GM12878 (cell line): ENCODE results near the gene PTPRN2. TPM values are rescaled to one million over a fixed set of nuclear protein-coding genes. Genes with fewer than 3 reads are reported as not detected.

Experiments
- ATAC-seq: fragments of 200-7000 bp; cut with Tn5 transposase; 3 replicates; pipeline ENCODE4 v1.9.1; 2020; ENCODE audit warnings: mild to moderate bottlenecking, moderate library complexity
- BruUV-seq: library from RNA; stranded (reverse); fragments of 400-500 nt; replicated peaks from 2 replicates; lab custom pipeline; 2021; lab: Mats Ljungman, UMichigan
- CTCF ChIA-PET: fragments of 300-600 bp; sonication (Branson Sonifier 250); formaldehyde crosslinking; extraction: SDS; loops from one replicate; lab custom pipeline; 2021; ENCODE audit warnings: inconsistent platforms; lab: Yijun Ruan, JAX
- POLR2A ChIA-PET: fragments of 350-600 bp; formaldehyde crosslinking; extraction: SDS; loops from one replicate; lab custom pipeline; 2021; ENCODE audit warnings: inconsistent platforms; lab: Charles Lee
- RAD21 ChIA-PET: fragments of 300-600 bp; sonication (Branson Sonifier 250); formaldehyde crosslinking; loops from one replicate; lab custom pipeline; 2023; ENCODE audit warnings: antibody characterized with exemption; ENCODE audit not compliant: unreplicated experiment; lab: Charles Lee
- SMC1A ChIA-PET: fragments of 300-600 bp; sonication (Branson Sonifier 250); formaldehyde crosslinking; loops from one replicate; lab custom pipeline; 2023; ENCODE audit not compliant: unreplicated experiment, uncharacterized antibody; lab: Charles Lee
- DNase-seq: peaks from one replicate; pipeline ENCODE4 v3.0.0-alpha.2; 2011; ENCODE audit warnings: low read depth, low spot score
- FAIRE-seq: peaks from 3 replicates; lab custom pipeline; 2011; peaks lifted over from hg19 to GRCh38; lab: Jason Lieb, UNC
- H2AFZ ChIP-seq: 2 replicates; pipeline ENCODE4 v1.6.0; 2011; ENCODE audit warnings: low read depth, low read length, control low read depth; ENCODE audit not compliant: control insufficient read depth
- H3K27ac ChIP-seq: 2 replicates; pipeline ENCODE4 v1.5.1; 2011; ENCODE audit warnings: control low read depth; ENCODE audit not compliant: control insufficient read depth, insufficient read depth
- H3K27me3 ChIP-seq, 2 experiments: replicated peaks in 1 of 2; 2 replicates each; pipeline versions ENCODE4 v1.6.0 to v1.6.1; 2011; ENCODE audit warnings: low read length in 1 of 2; ENCODE audit not compliant: control insufficient read depth in 2 of 2, insufficient read depth in 2 of 2
- H3K36me3 ChIP-seq, 2 experiments: 2 replicates each; pipeline ENCODE4 v1.5.1; 2011; ENCODE audit warnings: low read length in 1 of 2; ENCODE audit not compliant: control insufficient read depth in 2 of 2, insufficient read depth in 2 of 2
- H3K4me1 ChIP-seq: 2 replicates; pipeline ENCODE4 v1.6.1; 2011; ENCODE audit warnings: mild to moderate bottlenecking, low read length, moderate library complexity, mixed read lengths; ENCODE audit not compliant: control insufficient read depth, insufficient read depth
- H3K4me2 ChIP-seq: 2 replicates; pipeline ENCODE4 v1.6.0; 2011; ENCODE audit warnings: control low read depth; ENCODE audit not compliant: control insufficient read depth, insufficient read depth
- H3K4me3 ChIP-seq: fragments of 200-600 bp; sonication (generic); 2 replicates; pipeline ENCODE4 v1.5.1; 2016
- H3K79me2 ChIP-seq: 2 replicates; pipeline ENCODE4 v1.6.0; 2011; ENCODE audit warnings: low read length; ENCODE audit not compliant: control insufficient read depth, insufficient read depth
- H3K9ac ChIP-seq: 2 replicates; pipeline ENCODE4 v1.8.0; 2011; ENCODE audit warnings: low read length, control low read depth, mixed read lengths; ENCODE audit not compliant: control insufficient read depth, insufficient read depth
- H3K9me3 ChIP-seq: replicated peaks from 3 replicates; pipeline ENCODE4 v1.5.1; 2011; ENCODE audit warnings: mild to moderate bottlenecking, low read length; ENCODE audit not compliant: control insufficient read depth, insufficient read depth
- H4K20me1 ChIP-seq: 2 replicates; pipeline ENCODE4 v1.6.0; 2011; ENCODE audit not compliant: control insufficient read depth, insufficient read depth
- HDAC2 ChIP-seq: fragments of 200-600 bp; sonication (generic); IDR thresholded peaks from 2 replicates; pipeline ENCODE4 v1.6.1; 2017
- NFIC ChIP-seq: IDR thresholded peaks from 2 replicates; pipeline ENCODE4 v1.6.1; 2012; ENCODE audit warnings: low read depth, mild to moderate bottlenecking, inconsistent platforms, low read length, moderate library complexity
- NR2C1 ChIP-seq: fragments of 450-650 bp; IDR thresholded peaks from 2 replicates; pipeline ENCODE4 v1.6.1; 2017; ENCODE audit warnings: antibody characterized with exemption, mild to moderate bottlenecking, moderate library complexity
- NR2C2 ChIP-seq: IDR thresholded peaks from 2 replicates; pipeline ENCODE4 v1.6.1; 2011; ENCODE audit warnings: borderline replicate concordance, low read depth; ENCODE audit not compliant: control insufficient read depth, insufficient read length
- PAX5 ChIP-seq: IDR thresholded peaks from 2 replicates; pipeline ENCODE4 v1.6.1; 2011; ENCODE audit warnings: low read depth, low read length, borderline replicate concordance
- POLR2A ChIP-seq: IDR thresholded peaks from 2 replicates; pipeline ENCODE4 v1.6.1; 2011; ENCODE audit warnings: low read depth, mild to moderate bottlenecking, low read length
- RELB ChIP-seq: fragments of 450-650 bp; IDR thresholded peaks from 2 replicates; pipeline ENCODE4 v1.6.1; 2017; ENCODE audit warnings: low read depth, mild to moderate bottlenecking, moderate library complexity
- SUZ12 ChIP-seq: fragments of 200-600 bp; sonication (generic); IDR thresholded peaks from one replicate; pipeline ENCODE4 v1.6.1; 2018; ENCODE audit warnings: antibody characterized with exemption, mild to moderate bottlenecking; ENCODE audit not compliant: unreplicated experiment
- ZNF384 ChIP-seq: IDR thresholded peaks from 2 replicates; pipeline ENCODE4 v1.6.1; 2012; ENCODE audit warnings: low read depth, mild to moderate bottlenecking, low read length, improper control_type of control experiment, borderline replicate concordance
- WGBS: methylation state at CpG from one replicate; pipeline ENCODE4 v1.1.6; 2016; ENCODE audit warnings: low lambda C conversion rate; ENCODE audit not compliant: insufficient replicate concordance, insufficient coverage; ENCODE audit errors: missing lambda C conversion rate; 5-methylcytosine and 5-hydroxymethylcytosine counted together
- in situ Hi-C: fragments of 300-500 bp; cut with MboI; formaldehyde crosslinking; loops from 9 replicates; pipeline ENCODE4 v1.14.3; 2018; ENCODE audit warnings: mixed read lengths
- intact Hi-C: fragments of 100-400 bp; cut with micrococcal nuclease; formaldehyde crosslinking; loops from one replicate; pipeline ENCODE4 v1.14.2; 2022; ENCODE audit not compliant: unreplicated experiment
- polyA plus RNA-seq, 11 experiments: library from polyadenylated mRNA; depleted of rRNA in 4 of 11; unstranded in 6 of 11; stranded (reverse) in 5 of 11; fragments of >200 nt; fragmentation: Nextera tagmentation in 4 of 11; fragmentation: Illumina TruSeq in 1 of 11; extraction: Ambion mirVana in 4 of 11; extraction: Trizol in 1 of 11; gene quantifications; 1 replicate in 1 of 11; 2 replicates in 10 of 11; pipeline versions ENCODE4 v1.2.1 to v1.2.3, GENCODE V29; 2011 to 2016; ENCODE audit warnings: inconsistent platforms in 2 of 11, missing spikeins in 2 of 11, low read depth in 1 of 11
- total RNA-seq, 4 experiments: library from RNA; depleted of rRNA in 3 of 4; stranded (reverse); fragments of >200 nt in 3 of 4; fragmentation: Illumina TruSeq in 1 of 4; extraction: Trizol in 1 of 4; gene quantifications; 2 replicates each; pipeline versions ENCODE4 v1.2.1 to v1.2.3, GENCODE V29; 2013 to 2021
- TF ChIP-seq, protein P1 (sequence below): fragments of 450-650 bp; IDR thresholded peaks from 2 replicates; pipeline ENCODE4 v1.6.1; 2018; ENCODE audit warnings: borderline replicate concordance, mild to moderate bottlenecking; ENCODE audit not compliant: partially characterized antibody

PTPRN2 gene
- total and polyA plus RNA-seq, 10 of the 15 experiments (the other 5 are each of a cell fraction or from before 2014, with no cell fraction given) = 5.4 TPM; not detected in 9

DNA sequence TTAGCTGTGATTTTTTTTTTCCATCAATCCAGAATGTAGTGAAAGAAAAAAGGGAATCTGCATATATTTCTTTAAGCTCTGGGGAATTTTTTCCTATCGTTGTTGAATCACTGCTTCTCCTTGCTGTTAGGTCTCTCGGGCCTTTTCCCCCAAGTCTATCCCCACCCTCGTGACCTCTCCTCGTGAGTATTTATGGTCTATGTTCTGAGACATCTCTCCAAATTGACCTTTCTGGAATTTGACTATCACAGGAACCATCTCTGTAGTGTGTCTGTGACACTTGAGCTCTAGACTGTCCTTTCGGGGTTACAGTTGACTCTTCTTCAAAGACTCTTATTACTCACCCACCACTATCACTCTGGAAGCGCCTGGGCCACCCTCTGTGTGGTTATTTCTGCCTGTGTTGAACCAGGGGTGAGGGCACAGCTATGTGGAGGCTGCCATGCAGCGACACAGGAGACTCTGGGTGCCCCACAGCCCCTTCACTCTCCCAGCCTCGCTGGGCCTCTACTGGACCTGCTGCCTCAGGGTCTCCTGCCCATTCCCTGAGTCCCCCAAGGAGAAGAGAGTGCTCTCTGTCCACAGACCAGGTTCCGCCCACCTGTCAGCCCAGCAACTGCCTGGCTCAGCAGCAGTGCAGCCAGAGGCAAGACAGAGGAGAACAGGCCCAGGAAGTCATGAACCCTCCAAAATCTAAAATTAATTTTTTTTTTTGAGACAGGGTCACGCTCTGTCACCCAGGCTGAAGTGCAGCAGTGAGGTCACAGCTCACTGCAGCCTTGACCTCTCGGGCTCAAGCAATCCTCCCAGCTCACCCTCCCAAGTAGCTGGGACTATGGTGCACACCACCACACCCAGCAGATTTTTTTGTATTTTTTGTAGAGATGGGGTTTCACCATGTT is 45.7 kb upstream of the PTPRN2 start:
- H3K9ac ChIP-seq = peak overlapping the region; percentile 20; the same call in 1 of the 2 replicates
- H3K9me3 ChIP-seq = no peaks in the 10 kb centered on the region
- peak; percentile 76 for ATAC-seq
- no TSS peak for BruUV-seq
- ChIA-PET SMC1A (interaction anchor here (1.1 kb wide), 1 partner anchor 20 kb away, joined by 3 read pairs; no protein-coding TSS in a partner anchor), POLR2A (no interaction called here), CTCF (interaction anchor here (1.4 kb wide), 1 partner anchor 14 kb away, joined by 4 read pairs; no protein-coding TSS in a partner anchor), RAD21 (no interaction called here)
- no peak for FAIRE-seq
- TF ChIP-seq ZNF384 (no peak), POLR2A (peak; percentile 43; the same call in 1 of the 2 replicates), PAX5 (peak; percentile 74; the same call in 1 of the 2 replicates)
- DNase-seq = peak; percentile 11
- intact Hi-C loops = no loop called here
- peaks cover 7 to 13% of the 10 kb centered on the region in 2 experiments for H3K36me3 ChIP-seq
- H2AFZ ChIP-seq = peak overlapping the region; percentile 29; the same call in 1 of the 2 replicates
- H3K4me2 ChIP-seq = peak overlapping the region; percentile 42; the same call in 1 of the 2 replicates
- H3K27me3 ChIP-seq = no peaks in the 10 kb centered on the region
- H3K4me1 ChIP-seq = peaks cover 8% of the 10 kb centered on the region; the same call in 1 of the 2 replicates
- WGBS = 6% methylated on average over 11 of the region's 11 CpGs
- no peaks in the 10 kb centered on the region for H3K79me2 ChIP-seq
- no peaks in the 10 kb centered on the region for H4K20me1 ChIP-seq
- H3K4me3 ChIP-seq = no peak overlapping the region
- in situ Hi-C loops = no loop called here
- H3K27ac ChIP-seq = peak overlapping the region; percentile 63

- CTCF ChIA-PET = no interaction called here
- BruUV-seq = no TSS peak
- intact Hi-C loops (no loop called here), in situ Hi-C loops (no loop called here)
- Histone ChIP-seq H2AFZ (no peak overlapping the region), H3K79me2 (no peaks in the 10 kb centered on the region), H3K4me3 (no peak overlapping the region), H3K27ac (no peak overlapping the region), H4K20me1 (no peaks in the 10 kb centered on the region), H3K36me3 (peaks cover 2 to 13% of the 10 kb centered on the region in 2 experiments), H3K4me1 (peaks cover 8% of the 10 kb centered on the region; the same call in 1 of the 2 replicates), H3K9ac (no peak overlapping the region), H3K27me3 (no peaks in the 10 kb centered on the region), H3K9me3 (no peaks in the 10 kb centered on the region), H3K4me2 (no peak overlapping the region)
- WGBS = 29% methylated on average over 3 of the region's 3 CpGs
- SMC1A ChIA-PET = no interaction called here
- RAD21 ChIA-PET = no interaction called here
- DNase-seq = no peak
- POLR2A ChIA-PET = no interaction called here
- FAIRE-seq = no peak
- no peak for ATAC-seq
- TF ChIP-seq HDAC2 (no peak), NFIC (no peak), RELB (no peak), NR2C2 (no peak), NR2C1 (no peak), SUZ12 (no peak)
- TF ChIP-seq, protein P1, sequence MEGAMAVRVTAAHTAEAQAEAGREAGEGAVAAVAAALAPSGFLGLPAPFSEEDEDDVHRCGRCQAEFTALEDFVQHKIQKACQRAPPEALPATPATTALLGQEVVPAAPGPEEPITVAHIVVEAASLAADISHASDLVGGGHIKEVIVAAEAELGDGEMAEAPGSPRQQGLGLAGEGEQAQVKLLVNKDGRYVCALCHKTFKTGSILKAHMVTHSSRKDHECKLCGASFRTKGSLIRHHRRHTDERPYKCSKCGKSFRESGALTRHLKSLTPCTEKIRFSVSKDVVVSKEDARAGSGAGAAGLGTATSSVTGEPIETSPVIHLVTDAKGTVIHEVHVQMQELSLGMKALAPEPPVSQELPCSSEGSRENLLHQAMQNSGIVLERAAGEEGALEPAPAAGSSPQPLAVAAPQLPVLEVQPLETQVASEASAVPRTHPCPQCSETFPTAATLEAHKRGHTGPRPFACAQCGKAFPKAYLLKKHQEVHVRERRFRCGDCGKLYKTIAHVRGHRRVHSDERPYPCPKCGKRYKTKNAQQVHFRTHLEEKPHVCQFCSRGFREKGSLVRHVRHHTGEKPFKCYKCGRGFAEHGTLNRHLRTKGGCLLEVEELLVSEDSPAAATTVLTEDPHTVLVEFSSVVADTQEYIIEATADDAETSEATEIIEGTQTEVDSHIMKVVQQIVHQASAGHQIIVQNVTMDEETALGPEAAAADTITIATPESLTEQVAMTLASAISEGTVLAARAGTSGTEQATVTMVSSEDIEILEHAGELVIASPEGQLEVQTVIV = no peak
These were observed 44.1 kb upstream of the PTPRN2 start for GRCh38 chr7:158631574-158632195.
